HPDE6-E6E7 (cell line): Measurements from ENCODE around the gene TMEM184B.

Experiments used
- DNase-seq: peaks from one replicate; pipeline ENCODE4 v3.0.0; 2011; ENCODE audit warnings: missing footprints; ENCODE audit errors: extremely low spot score

TMEM184B gene

GRCh38 chr22:38276166-38276565 is 3.4 kb upstream of the TMEM184B start:
- DNase-seq = no peak

- DNase-seq = no peak
Measured at GRCh38 chr22:38273135-38273826, 471 bp upstream of the TMEM184B start.

- DNase-seq = no peak
Measured at GRCh38 chr22:38271927-38272372, 860 bp downstream of the TMEM184B start.

GRCh38 chr22:38271101-38271500 is 1.7 kb downstream of the TMEM184B start:
- DNase-seq = no peak

GRCh38 chr22:38270091-38270992 is 2.5 kb downstream of the TMEM184B start:
- no peak for DNase-seq

GRCh38 chr22:38269466-38269865 is 3.3 kb downstream of the TMEM184B start:
- DNase-seq = no peak

- no peak for DNase-seq
Measured at GRCh38 chr22:38267086-38267485, 5.7 kb downstream of the TMEM184B start.

GRCh38 chr22:38266120-38266519 is 6.7 kb downstream of the TMEM184B start:
- DNase-seq = no peak

- no peak for DNase-seq
Measured at GRCh38 chr22:38264322-38264843, 8.4 kb downstream of the TMEM184B start.

GRCh38 chr22:38262051-38262795 is 10.6 kb downstream of the TMEM184B start:
- no peak for DNase-seq

GRCh38 chr22:38260761-38261681 is 11.8 kb downstream of the TMEM184B start:
- DNase-seq = no peak

GRCh38 chr22:38259370-38259769 is 13.4 kb downstream of the TMEM184B start:
- no peak for DNase-seq

GRCh38 chr22:38258895-38259294 is 13.9 kb downstream of the TMEM184B start:
- no peak for DNase-seq

GRCh38 chr22:38257650-38258250 is 15.1 kb downstream of the TMEM184B start:
- no peak for DNase-seq

GRCh38 chr22:38257181-38257580 is 15.6 kb downstream of the TMEM184B start:
- no peak for DNase-seq

GRCh38 chr22:38255697-38256096 is 17.1 kb downstream of the TMEM184B start:
- DNase-seq = no peak

- no peak for DNase-seq
Measured at GRCh38 chr22:38251341-38251692, 21.5 kb downstream of the TMEM184B start.

GRCh38 chr22:38250643-38251340 is 22.0 kb downstream of the TMEM184B start:
- DNase-seq = no peak

GRCh38 chr22:38249803-38250642 is 22.8 kb downstream of the TMEM184B start:
- DNase-seq = no peak
